Keratinocyte (primary cell): Measurements from ENCODE around the gene CHD2. TPM values are rescaled to one million over a fixed set of nuclear protein-coding genes. Genes with fewer than 3 reads are reported as not detected.

Source experiments
- DNase-seq: peaks from one replicate; pipeline ENCODE4 v3.0.0-alpha.2; 2011; ENCODE audit warnings: low read depth, missing footprints, low spot score
- FAIRE-seq: peaks from 2 replicates; lab custom pipeline; 2011; peaks lifted over from hg19 to GRCh38; lab: Jason Lieb, UNC
- H2AFZ ChIP-seq: 2 replicates; pipeline ENCODE4 v1.6.0; 2012; ENCODE audit warnings: low read length, control low read depth, inconsistent platforms; ENCODE audit not compliant: control insufficient read depth
- H3K27ac ChIP-seq: 2 replicates; pipeline ENCODE4 v1.5.1; 2011; ENCODE audit warnings: low read length; ENCODE audit not compliant: control insufficient read depth, insufficient read depth
- H3K27me3 ChIP-seq: 3 replicates; pipeline ENCODE4 v1.6.0; 2011; ENCODE audit warnings: low read length; ENCODE audit not compliant: control insufficient read depth, insufficient read depth; ENCODE audit errors: extremely low read depth
- H3K36me3 ChIP-seq, 2 experiments: 2 replicates in 1 of 2; 3 replicates in 1 of 2; pipeline ENCODE4 v1.5.1; 2011; ENCODE audit warnings: low read length in 2 of 2, mild to moderate bottlenecking in 1 of 2; ENCODE audit not compliant: control insufficient read depth in 2 of 2, insufficient read depth in 2 of 2; ENCODE audit errors: extremely low read depth in 1 of 2
- H3K4me1 ChIP-seq: 3 replicates; pipeline ENCODE4 v1.5.1; 2011; ENCODE audit warnings: low read length; ENCODE audit not compliant: control insufficient read depth, insufficient read depth; ENCODE audit errors: extremely low read depth
- H3K4me2 ChIP-seq: 3 replicates; pipeline ENCODE4 v1.6.0; 2011; ENCODE audit warnings: low read depth, low read length; ENCODE audit not compliant: control insufficient read depth, insufficient read depth; ENCODE audit errors: extremely low read depth
- H3K4me3 ChIP-seq, 3 experiments: fragments of 200-600 bp in 1 of 3; sonication (generic) in 1 of 3; 2 replicates in 2 of 3; 3 replicates in 1 of 3; pipeline ENCODE4 v1.5.1; 2011 to 2016; ENCODE audit warnings: low read length in 3 of 3, mild to moderate bottlenecking in 3 of 3, control low read depth in 2 of 3, inconsistent platforms in 1 of 3, low read depth in 1 of 3, mixed read lengths in 1 of 3, mixed run types in 1 of 3, moderate library complexity in 1 of 3; ENCODE audit not compliant: control insufficient read depth in 2 of 3, insufficient read depth in 2 of 3; ENCODE audit errors: extremely low read depth in 1 of 3
- H3K79me2 ChIP-seq: 2 replicates; pipeline ENCODE4 v1.6.0; 2012; ENCODE audit warnings: low read length; ENCODE audit not compliant: control insufficient read depth, insufficient read depth
- H3K9ac ChIP-seq: 3 replicates; pipeline ENCODE4 v1.6.0; 2011; ENCODE audit warnings: low read length; ENCODE audit not compliant: control insufficient read depth, insufficient read depth; ENCODE audit errors: extremely low read depth
- H3K9me1 ChIP-seq: 3 replicates; pipeline ENCODE4 v1.6.0; 2011; ENCODE audit warnings: low read length; ENCODE audit not compliant: control insufficient read depth, insufficient read depth; ENCODE audit errors: extremely low read depth
- H3K9me3 ChIP-seq: 2 replicates; pipeline ENCODE4 v1.5.1; 2012; ENCODE audit warnings: low read depth, low read length; ENCODE audit not compliant: control insufficient read depth
- H4K20me1 ChIP-seq: 3 replicates; pipeline ENCODE4 v1.6.0; 2011; ENCODE audit warnings: low read length; ENCODE audit not compliant: control insufficient read depth, insufficient read depth; ENCODE audit errors: extremely low read depth
- EZH2 ChIP-seq: IDR thresholded peaks from one replicate; pipeline ENCODE4 v1.6.1; 2012; ENCODE audit warnings: inconsistent platforms, mild to moderate bottlenecking, low read length, moderate library complexity
- dilution Hi-C: fragments of 300-500 bp; cut with MboI; formaldehyde crosslinking; loops from one replicate; pipeline ENCODE4 v1.7.0; 2020; ENCODE audit warnings: low sequenced_read_pairs; ENCODE audit not compliant: extremely low pct_ligation_motif_present
- polyA plus RNA-seq, 5 experiments: library from polyadenylated mRNA; depleted of rRNA in 3 of 5; stranded (reverse) in 3 of 5; stranded (forward) in 1 of 5; unstranded in 1 of 5; fragments of >200 nt; gene quantifications; 1 replicate in 1 of 5; 2 replicates in 3 of 5; 3 replicates in 1 of 5; pipeline versions ENCODE4 v1.2.1 to v1.2.3, GENCODE V29; 2011 to 2012; ENCODE audit warnings: missing spikeins in 2 of 5, low read depth in 1 of 5, low replicate concordance in 1 of 5
- TF ChIP-seq, protein P1 (sequence below), 3 experiments: IDR thresholded peaks in 1 of 3; conservative IDR thresholded peaks in 1 of 3; optimal IDR thresholded peaks in 1 of 3; 2 replicates in 2 of 3; 3 replicates in 1 of 3; pipeline versions ENCODE3 to v1.5.1; 2011; ENCODE audit warnings: low read length in 3 of 3, mild to moderate bottlenecking in 3 of 3, moderate library complexity in 2 of 3, control low read depth in 1 of 3, inconsistent platforms in 1 of 3; ENCODE audit not compliant: insufficient read depth in 2 of 3; ENCODE audit errors: extremely low read depth in 1 of 3

The CHD2 gene
- polyA plus RNA-seq, 1 donor (not counting 4 experiments of a cell fraction or from before 2014, with no cell fraction given), result 62.0 TPM

DNA sequence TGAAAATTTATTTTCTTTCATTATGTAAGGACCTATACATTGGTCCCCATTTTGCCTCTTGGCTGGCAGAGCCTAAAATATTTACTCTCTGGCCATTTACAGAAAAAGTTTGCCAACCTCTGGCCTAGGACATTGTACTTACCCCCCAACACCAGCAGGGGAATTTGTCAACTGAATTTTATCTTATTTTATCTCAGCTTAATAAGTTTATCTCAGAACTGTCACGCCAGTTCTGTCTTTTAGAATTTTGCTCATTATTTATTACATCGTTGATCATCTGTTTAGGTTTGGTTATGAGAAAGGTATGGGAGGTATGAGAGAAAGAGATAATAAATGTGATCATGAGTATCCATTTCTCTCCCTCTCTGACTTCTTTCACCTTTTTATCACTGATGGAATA is 38.3 kb downstream of the CHD2 start:
- Histone ChIP-seq H2AFZ (no peak overlapping the region), H4K20me1 (peaks cover 2% of the 10 kb centered on the region), H3K4me2 (no peak overlapping the region), H3K27ac (no peak overlapping the region), H3K9me3 (no peaks in the 10 kb centered on the region), H3K9me1 (no peaks in the 10 kb centered on the region), H3K79me2 (peaks cover 46% of the 10 kb centered on the region), H3K9ac (no peak overlapping the region), H3K4me1 (no peaks in the 10 kb centered on the region), H3K36me3 (peaks cover 38 to 64% of the 10 kb centered on the region in 2 experiments), H3K27me3 (no peaks in the 10 kb centered on the region), H3K4me3 (no peak overlapping the region)
- FAIRE-seq (no peak), DNase-seq (no peak)
- dilution Hi-C loops, result no loop called here
- TF ChIP-seq, protein P1, sequence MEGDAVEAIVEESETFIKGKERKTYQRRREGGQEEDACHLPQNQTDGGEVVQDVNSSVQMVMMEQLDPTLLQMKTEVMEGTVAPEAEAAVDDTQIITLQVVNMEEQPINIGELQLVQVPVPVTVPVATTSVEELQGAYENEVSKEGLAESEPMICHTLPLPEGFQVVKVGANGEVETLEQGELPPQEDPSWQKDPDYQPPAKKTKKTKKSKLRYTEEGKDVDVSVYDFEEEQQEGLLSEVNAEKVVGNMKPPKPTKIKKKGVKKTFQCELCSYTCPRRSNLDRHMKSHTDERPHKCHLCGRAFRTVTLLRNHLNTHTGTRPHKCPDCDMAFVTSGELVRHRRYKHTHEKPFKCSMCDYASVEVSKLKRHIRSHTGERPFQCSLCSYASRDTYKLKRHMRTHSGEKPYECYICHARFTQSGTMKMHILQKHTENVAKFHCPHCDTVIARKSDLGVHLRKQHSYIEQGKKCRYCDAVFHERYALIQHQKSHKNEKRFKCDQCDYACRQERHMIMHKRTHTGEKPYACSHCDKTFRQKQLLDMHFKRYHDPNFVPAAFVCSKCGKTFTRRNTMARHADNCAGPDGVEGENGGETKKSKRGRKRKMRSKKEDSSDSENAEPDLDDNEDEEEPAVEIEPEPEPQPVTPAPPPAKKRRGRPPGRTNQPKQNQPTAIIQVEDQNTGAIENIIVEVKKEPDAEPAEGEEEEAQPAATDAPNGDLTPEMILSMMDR (optimal IDR thresholded peaks at IDR 0.05 in 1 of 3, IDR thresholded peaks at IDR 0.05 in 1 of 3, conservative IDR thresholded peaks at IDR 0.05 in 1 of 3; ENCODE audit: extremely low read depth in 1 of 3, insufficient read depth in 2 of 3, low read length in 3 of 3), result peak in 1 of 3 experiments; percentile 12
- TF ChIP-seq EZH2, result no peak

DNA sequence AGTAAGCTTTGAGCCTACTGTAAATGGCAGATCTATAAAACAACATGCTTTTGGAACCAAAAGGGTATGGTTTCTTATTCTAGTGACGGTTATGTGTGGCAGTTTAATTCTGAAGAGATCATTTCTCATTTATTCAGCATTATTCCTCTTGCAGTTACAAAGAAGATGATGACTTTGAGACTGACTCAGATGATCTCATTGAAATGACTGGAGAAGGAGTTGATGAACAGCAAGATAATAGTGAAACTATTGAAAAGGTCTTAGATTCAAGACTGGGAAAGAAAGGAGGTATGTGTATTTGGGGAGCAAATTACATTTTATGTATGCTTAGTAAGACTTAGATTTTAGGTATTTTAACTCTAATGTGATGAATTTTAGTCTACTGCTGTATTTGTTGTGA is 41.5 kb downstream of the CHD2 start:
- no peak overlapping the region for H2AFZ ChIP-seq
- no peak for FAIRE-seq
- H3K4me2 ChIP-seq, result no peak overlapping the region
- H3K36me3 ChIP-seq, result peaks cover 38 to 63% of the 10 kb centered on the region in 2 experiments
- peaks cover 27% of the 10 kb centered on the region for H3K79me2 ChIP-seq
- peaks cover 2% of the 10 kb centered on the region for H4K20me1 ChIP-seq
- no peak for DNase-seq
- no peaks in the 10 kb centered on the region for H3K9me1 ChIP-seq
- dilution Hi-C loops, result no loop called here
- no peak for TF ChIP-seq EZH2
- TF ChIP-seq, protein P1 (optimal IDR thresholded peaks at IDR 0.05 in 1 of 3, IDR thresholded peaks at IDR 0.05 in 1 of 3, conservative IDR thresholded peaks at IDR 0.05 in 1 of 3; ENCODE audit: extremely low read depth in 1 of 3, insufficient read depth in 2 of 3, low read length in 3 of 3), result no peak
- no peaks in the 10 kb centered on the region for H3K27me3 ChIP-seq
- H3K27ac ChIP-seq, result no peak overlapping the region
- H3K4me3 ChIP-seq, result no peak overlapping the region
- H3K9ac ChIP-seq, result no peak overlapping the region
- H3K9me3 ChIP-seq, result no peaks in the 10 kb centered on the region
- no peaks in the 10 kb centered on the region for H3K4me1 ChIP-seq
